ENCODE results near the gene PPP1R37.

PPP1R37 gene

DNA sequence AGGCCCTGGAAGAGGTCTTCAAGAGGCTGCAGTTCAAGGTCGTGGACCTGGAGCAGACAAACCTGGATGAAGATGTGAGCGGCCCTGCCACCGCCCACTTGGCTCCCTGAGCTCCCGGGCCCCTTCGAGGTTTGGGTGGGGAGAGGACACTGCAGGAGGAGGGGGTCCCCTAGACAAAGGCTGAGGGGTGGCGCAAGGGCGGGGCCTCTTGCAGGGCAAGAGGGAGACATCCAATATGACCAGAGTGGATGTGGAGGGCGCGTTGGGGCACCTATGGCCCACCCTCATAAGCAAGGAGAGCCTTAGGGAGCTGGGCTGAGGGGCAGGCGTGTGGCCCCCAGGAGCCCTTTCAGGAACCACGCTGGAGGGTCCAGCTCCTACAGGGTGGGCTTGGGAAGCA, 47.6 kb downstream of the PPP1R37 start:
- no peak for DNase-seq

DNA sequence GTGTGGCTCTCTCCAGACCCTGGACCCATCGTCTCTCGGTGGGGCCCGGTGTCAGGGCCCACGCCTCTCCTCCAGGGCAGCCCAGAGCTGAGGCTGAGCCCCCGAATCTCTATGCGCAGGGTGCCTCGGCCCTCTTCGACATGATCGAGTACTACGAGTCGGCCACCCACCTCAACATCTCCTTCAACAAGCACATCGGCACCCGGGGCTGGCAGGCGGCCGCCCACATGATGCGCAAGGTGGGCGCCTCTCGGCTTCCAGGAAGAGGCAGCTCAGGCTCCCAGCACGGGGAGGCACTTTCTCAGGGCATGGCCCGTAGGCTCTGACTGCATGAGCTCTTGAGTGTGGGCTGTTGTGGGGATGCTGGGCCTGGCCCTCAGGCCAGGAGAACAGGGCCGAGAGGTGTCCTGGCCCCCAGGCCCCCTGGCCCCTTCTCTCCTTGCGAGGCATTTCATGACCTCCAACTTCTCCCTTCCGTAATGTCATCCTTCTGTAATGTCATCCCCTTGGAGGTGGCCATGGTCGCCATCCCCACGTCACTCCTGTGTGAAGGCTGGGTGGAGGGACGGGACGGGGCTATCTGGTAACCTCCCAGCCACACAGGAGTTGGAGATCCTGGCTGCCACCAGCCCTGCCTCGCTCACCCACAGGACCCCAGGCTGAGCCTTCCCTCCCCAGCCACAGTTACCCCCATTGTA, 48.4 kb downstream of the PPP1R37 start:
- no peak for DNase-seq

DNA sequence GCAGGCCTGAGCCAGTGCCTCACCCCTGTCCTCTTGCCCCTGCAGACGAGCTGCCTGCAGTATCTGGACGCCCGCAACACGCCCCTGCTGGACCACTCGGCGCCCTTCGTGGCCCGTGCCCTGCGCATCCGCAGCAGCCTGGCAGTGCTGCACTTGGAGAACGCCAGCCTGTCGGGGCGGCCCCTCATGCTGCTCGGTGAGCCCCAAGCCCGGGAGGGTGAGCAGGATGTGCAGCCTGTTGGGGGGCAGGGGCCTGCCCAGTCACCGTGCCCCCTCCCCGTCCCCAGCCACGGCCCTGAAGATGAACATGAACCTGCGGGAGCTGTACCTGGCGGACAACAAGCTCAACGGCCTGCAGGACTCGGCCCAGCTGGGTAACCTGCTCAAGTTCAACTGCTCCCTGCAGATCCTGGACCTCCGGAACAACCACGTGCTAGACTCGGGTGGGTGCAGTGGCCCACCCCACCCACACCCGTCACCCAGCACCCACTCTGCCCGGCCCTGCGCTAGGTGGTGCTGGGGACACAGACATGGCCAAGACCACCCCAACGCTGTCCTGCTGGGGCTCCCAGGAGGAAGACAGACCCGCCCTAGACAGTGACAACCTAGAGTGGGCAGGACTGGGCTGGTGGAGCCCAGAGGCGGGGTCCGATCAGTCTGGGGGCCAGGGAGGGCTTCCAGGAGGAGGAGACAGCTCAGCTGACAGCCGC, 49.2 kb downstream of the PPP1R37 start:
- DNase-seq, result no peak

DNA sequence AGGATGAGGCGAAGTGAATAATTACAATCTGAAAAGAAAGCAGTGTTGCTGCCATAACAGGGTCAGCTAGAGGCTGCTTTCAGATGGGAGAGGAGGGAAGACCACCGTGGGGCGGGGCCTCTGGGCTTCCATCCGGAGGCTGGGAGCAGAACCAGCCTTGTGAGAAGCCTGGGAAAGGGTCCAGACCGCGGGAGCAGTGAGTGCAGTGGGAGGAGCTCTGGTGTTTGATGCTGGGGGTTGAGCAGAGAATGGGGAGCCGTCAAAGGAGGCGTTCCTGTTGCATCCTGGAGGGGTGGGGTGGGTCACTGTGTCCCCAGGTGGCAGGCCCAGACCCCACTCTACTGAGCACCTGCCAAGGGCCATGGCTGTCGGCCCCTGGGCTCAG, 49.7 kb downstream of the PPP1R37 start:
- no peak for DNase-seq

DNA sequence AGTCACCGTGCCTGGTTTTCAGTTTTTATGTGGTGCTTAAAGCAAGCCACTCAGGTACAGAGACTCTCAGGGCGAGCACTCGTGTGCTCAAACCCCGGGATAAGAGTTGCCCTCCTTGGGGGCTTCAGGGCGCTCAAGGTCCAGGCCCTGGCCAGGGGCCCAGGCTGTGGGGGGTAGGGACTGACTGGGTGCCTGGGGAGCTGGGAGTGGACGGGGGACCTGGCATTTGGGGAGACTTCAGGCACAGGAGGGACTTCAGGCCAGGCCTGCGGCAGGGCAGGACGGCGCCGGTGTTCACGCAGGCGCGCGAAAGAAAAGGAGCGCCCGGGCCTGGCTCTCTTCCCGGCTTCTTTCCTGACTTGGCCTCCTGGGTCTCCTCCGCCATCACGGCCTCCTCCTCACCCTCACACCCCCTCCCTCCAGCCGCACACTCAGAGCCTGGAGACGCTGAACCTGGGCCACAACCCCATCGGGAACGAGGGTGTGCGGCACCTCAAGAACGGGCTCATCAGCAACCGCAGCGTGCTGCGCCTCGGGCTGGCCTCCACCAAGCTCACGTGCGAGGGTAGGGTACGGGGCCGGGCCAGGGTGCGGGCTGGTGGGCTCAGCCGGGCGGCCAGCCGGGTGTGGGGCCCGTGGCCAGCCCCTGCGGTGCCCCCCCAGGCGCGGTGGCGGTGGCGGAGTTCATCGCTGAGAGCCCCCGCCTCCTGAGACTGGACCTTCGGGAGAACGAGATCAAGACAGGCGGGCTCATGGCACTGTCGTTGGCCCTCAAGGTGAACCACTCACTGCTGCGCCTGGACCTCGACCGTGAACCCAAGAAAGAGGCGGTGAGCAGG, 51.7 kb downstream of the PPP1R37 start:
- no peak for DNase-seq

DNA sequence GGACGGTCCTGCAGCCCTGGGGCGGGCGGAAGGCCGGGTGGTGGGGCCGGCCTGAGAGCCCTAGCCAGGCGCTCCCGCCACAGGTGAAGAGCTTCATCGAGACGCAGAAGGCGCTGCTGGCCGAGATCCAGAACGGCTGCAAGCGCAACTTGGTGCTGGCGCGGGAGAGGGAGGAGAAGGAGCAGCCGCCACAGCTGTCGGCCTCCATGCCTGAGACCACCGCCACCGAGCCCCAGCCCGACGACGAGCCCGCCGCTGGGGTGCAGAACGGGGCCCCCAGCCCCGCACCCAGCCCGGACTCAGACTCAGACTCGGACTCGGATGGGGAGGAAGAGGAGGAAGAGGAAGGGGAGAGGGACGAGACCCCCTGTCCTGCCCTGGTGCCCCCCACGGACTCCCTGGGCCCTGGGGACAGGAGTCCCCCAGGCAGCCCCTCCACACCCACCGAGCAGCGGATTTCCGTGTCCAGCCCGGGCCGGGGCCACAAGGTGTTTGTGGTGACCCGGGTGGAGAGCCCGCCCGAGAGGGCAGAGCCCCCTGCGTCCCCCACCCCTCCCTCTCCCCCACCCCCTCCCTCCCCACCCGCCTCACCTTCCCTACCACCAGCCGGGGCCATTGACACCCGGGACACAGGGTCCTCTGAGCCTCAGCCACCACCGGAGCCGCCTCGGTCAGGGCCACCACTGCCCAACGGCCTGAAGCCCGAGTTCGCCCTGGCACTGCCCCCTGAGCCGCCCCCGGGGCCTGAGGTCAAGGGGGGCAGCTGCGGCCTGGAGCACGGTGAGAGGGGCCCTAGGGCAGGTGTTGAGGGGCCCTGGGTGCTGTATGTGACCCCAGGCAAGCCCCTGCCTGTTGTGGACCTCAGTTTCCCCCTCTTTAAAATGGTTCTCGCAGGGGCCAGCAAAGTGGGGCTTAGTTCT, 52.6 kb downstream of the PPP1R37 start:
- no peak for DNase-seq

DNA sequence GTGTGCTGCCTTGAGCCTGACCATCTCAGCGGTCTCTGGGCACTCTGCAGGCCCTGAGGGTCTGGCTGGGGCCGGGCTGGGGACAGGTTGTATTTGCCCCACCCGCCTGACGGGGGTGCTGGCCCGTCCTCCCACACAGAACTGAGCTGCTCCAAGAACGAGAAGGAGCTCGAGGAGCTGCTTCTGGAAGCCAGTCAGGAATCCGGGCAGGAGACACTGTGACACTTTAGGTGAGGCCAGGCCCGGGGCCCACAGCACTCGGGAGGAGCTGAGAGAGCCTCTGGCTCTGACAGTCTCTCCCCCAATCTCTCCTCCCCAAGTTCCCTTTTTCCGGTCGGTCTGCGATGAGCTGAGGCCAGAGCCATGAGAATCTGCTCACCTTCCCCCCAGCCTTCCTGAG, 53.3 kb downstream of the PPP1R37 start:
- no peak for DNase-seq

DNA sequence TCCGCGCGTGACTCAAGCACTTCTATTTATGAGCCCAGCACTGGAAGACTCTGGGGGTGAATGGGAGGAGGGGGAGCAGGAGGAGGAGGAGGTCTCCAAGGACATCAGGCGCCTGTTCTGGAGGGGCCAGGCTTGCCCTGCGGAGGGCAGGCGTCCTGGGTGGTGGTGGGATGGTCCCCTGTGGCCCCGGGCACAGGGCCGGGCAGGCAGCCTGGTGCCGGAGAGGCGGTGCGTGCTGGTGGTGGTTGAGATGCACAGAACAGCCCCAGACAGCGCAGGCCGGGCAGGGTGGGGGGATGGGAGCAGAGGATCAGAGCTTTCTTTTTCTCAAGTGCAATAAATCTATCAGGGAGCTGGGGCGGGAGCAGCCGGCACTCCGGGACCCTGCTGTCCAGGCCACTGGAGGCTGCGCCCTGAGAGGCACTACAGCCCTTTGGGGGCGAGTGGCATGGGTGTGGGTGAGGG, 53.8 kb downstream of the PPP1R37 start:
- DNase-seq, result no peak

DNA sequence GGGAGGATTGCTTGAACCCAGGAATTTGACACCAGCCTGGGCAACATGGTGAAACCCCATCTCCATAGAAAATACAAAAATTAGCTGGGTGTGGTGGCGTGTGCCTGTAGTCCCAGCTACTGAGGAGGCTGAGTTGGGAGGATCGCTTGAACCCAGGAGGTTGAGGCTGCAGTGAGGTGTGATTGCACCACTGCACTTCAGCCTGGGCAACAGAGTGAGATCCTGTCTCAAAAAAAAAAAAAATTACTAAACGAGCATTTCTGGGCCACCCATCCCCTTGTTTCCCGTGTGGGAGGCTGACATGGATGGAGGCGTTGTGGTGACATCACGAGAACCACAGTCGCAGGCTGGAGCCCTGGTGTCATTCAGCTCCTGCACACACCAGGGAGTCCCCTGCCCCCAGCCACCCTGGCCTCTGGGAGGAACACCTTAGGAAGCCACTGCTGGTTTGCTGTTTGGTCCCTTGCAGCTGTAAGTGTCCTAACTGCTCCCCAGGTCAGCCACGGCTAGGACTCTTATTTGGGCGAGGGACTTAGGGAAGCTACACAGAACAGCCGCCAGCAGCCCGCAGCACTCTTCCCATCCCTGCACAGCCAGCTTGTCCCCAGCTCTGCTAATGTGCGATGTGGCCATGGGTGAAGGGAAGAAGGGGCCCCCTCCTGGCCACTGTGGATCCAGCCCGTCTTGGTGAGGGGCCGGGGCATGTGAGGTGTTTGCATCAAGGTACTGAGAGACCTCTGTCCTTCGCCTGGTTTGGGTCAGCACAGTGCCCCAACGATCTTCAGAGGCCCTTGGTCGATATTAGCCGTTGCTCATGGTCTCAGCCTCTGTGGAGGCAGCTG, 55.1 kb downstream of the PPP1R37 start:
- DNase-seq, result no peak

DNA sequence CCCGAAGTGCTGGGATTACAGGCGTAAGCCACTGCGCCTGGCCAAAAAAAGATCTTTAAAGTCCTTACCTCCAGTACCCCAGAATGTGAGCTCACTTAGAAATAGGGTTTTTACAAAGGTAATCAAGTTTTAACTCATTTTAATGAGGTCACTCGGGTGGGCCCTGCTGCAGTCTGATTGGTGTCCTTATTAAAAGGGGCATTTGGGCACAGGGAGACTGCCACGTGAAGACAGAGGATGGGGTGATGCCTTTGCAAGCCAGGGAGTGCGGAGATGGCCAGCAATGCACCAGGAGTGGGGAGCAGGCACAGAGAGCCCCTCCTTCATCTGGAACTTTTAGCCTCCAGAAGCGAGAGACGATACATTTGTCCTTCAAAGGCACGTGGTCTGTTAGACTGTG, 56.1 kb downstream of the PPP1R37 start:
- no peak for DNase-seq

DNA sequence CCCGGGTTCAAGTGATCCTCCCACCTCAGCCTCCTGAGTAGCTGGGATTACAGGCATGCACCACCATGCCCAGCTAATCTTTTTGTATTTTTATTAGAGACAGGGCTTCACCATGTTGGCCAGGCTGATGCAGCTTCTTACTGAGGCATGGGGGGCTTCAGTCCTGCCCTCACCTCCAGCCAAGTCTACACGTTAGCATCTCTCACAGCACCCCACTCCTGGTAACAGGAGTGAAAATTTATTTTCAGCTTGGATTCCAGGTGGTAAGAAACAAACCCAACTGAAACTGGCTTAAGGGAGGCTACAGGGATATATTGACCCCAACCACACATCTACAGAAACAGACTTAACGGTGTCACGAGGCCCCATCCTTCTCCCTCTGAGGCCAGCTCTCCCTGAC, 57.2 kb downstream of the PPP1R37 start:
- no peak for DNase-seq

DNA sequence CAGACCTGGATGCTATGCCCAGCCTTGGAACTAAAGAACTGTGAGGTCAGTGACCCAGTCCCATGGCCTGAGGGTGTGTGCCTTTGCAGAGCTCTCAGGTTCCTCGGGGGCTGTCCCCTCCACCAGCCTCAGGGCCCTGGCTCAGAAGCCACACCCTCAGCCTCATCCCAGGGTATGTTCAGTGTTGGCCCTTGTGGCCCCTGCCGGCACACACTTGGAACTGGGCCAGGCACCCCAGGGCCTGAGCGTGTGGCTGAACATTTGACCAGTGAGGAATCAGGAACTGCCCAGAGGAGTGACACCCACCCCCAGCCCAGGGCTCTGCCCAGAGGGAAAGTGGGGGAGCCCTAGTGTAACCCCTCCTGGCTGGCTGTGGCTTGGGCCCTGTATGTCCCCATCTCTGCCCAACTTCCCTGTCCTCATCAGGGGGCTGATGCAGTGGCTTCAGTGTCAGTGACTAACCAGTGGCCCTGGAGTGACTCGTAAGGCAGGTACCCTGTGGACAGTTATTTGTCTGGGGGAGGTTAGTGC, 57.8 kb downstream of the PPP1R37 start:
- no peak for DNase-seq

DNA sequence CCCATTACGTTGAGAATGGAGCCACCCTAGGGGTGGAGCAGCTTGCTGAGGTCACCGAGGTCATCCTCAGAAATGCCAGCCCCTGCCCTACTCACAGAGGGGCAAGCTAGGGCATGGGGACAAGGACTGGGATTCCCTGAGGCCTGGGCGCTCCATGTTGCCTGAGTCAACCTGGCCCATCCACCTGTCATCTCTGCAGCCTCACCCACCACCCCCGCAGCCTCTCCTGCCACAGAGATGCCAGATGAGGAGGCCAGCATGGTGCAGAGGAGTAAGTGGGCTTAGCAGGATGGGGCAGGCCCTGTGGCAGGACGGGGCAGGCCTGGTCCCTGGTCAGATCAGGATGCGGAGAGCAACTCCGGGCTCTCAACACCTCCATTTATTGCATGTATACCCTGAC, 58.3 kb downstream of the PPP1R37 start:
- DNase-seq, result no peak

DNA sequence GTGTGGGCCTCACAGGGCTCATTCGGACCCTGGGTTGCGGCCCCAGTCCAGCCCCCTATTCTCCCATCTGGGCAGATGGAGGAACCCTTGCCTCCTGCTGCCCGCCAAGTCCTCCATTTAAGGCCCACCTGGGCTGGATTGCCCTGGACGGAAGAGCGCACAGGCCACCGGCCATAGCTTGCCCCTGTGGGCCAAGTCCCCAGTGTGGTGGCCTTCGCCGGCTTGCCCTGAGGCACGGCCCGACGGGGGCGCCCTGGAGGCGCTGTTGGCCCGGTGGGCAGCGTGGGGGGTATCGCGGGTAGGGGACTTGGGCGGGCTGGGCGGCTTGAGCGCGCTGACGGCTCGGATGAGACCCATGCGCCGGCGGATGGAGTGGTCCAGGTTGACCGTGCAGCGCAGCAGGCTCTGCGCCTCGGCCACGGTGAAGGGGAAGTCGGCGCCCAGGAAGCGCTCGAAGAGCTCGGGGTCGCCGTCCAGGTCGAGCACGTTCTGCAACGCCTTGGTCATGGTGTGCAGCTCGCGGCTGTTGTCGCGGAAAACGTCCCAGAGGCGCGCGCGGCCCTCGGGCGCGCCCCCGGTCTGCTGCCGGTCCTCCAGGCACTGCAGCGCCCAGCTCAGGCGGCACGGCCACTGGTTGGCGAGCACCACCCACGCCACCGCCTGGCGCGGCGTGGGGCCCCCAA, 59.0 kb downstream of the PPP1R37 start:
- DNase-seq, result no peak

DNA sequence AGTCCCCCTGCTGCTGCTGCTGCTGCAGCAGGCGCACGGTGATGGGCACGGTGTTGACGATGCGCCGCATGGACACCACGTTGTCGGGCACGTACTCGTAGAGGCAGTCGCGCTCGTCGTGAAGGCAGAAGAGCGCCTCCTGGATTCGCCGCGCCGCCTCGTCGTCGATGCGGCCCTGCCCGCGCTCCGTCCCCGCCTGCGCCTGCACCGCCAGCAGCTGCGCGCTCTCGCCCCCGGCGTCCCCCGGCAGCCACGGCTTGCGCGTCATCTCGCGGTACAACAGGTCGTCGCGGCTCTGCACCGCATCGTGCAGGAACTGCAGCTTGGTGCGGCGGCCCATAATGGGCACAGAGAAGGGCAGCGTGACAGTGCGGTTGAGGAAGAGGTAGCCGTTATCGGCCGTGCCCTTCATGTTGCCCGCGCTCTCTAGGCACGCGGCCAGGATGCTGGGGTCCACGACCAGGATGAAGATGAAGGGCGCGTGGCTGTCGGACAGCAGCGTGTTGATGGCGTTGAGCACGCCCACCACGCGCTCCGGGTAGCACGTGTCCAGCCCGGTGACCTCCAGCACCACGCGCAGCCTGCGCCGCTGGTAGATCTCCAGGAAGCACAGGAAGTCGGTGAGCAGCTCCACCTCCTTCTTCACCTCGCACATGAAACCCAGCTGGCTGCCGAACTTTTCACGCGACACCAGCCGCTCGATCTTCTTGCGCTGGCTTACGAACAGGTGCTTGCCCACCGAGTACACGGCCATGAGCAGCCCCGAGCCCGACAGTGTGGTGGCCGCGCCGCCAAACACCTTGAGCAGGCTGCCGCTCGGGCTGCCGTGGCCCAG, 59.7 kb downstream of the PPP1R37 start:
- DNase-seq, result peak; percentile 48

DNA sequence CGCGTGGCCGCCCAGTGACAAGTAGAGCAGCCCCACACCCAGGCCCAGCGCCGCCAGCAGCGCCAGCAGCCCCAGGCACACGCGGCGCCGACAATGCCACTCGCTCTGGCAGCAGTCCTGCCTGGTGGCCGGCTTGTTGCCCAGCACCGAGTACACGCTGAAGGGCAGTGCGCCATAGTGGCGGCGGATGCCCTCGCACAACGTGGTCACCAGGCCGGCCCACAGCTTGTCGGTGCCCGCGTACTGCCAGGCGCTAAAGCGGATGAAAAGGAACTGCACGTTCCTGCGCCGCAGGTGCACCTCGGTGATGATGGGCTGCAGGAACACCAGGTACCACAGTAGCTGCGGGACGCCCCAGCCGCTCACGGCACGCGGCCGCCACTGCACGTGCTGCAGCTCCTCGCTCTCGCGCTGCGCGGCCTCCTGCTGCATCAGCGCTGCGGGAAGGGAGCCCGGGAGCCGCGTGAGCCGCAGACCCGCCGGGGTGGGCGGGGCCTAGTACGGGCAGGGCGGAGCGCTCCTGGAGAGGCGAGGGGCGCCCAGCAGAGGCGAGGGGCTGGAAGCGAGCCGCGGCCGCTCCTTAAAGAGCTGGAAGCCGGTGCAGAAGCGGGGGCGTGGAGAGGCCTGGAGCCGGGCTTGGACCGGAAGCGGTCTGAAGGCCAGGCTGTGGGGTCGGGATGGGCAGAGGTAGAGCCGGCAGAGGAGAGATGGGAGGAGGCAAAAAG, 60.5 kb downstream of the PPP1R37 start:
- DNase-seq, result peak; percentile 23

DNA sequence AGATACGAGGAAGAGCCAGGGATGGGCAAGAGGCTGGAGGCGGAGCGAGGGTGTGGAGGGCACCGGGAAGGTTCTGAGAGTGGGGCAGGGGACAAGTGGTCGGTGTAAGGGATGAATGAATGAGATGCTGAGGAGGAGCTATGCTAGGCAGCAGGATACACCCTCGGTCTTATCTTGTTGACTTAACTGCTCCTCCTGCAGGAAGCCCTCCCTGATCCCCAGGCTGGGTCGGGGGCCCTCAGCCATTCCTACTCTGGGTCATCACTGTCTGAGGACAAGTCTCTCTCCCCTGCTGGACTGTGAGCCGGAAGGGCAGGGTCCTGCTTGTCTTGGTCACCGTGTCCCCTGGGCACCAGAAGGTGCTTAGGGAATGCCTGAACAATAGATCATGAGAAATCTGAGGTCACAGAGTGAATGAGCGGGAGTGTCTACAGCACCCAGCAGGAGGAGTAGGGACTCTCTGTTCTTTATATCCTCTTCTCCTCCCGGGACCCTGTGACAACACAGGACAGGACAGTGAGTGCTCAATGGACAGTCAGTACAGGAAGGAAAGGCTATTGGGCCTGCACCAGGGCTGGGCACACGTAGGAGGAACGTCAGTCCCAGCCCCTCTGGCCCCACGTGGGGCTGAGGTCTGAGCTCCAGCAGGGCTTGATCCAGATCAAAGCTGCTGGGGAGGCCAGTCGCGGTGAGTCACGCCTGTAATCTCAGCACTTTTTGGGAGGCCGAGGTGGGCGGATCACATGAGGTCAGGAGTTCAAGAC, 61.3 kb downstream of the PPP1R37 start:
- DNase-seq, result no peak

DNA sequence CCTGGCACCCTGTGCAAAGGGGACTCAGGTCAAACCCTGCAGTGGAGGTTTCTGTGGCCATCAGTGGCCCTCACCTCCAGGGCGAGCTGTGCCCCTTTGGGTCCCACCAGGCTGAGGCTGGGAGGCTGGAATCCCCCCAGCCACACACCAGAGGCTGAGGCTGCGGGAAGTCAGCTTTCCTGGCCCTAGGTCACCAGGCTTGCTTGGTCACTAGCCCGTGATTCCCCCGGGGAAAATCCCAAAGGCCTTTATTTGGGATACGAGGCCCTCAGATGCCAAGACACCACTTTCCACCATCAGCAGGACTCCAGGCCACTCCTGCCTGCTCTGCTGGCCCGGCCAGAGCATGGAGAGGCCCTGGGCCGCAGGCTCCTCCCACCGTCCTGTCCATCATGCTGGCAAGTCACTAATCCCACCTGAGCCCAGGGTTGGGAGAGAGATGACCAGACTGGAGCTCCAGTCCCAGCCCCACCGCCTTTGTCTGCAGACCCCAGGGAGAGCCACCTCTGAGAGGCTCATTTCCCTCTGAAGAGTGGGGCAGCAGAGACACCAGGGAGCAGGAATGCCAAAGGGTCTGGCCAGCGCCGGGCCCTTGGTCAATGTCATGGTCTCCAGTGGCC, 63.1 kb downstream of the PPP1R37 start:
- no peak for DNase-seq
